C4-2B (cell line): Measurements from ENCODE around the gene MRPL43.

Source experiments
- CTCF ChIP-seq: fragments of 450-650 bp; conservative IDR thresholded peaks from 2 replicates; pipeline ENCODE4 v1.5.1; 2017; ENCODE audit warnings: mild to moderate bottlenecking
- ZFX ChIP-seq: fragments of 450-650 bp; IDR thresholded peaks from 2 replicates; pipeline ENCODE4 v1.6.1; 2017

- no peak for TF ChIP-seq CTCF
- no peak for TF ChIP-seq ZFX
Observed at GRCh38 chr10:100987685-100988049, 370 bp upstream of the MRPL43 start.
